Activated CD4-positive, alpha-beta T cell treated with anti-CD3 and anti-CD28 coated beads for 1 hour (primary cell): ENCODE results near the gene KRTAP20-2.

Experiments used
- DNase-seq: peaks from one replicate; pipeline ENCODE4 v3.0.0-alpha.2; 2020

Gene KRTAP20-2

DNA sequence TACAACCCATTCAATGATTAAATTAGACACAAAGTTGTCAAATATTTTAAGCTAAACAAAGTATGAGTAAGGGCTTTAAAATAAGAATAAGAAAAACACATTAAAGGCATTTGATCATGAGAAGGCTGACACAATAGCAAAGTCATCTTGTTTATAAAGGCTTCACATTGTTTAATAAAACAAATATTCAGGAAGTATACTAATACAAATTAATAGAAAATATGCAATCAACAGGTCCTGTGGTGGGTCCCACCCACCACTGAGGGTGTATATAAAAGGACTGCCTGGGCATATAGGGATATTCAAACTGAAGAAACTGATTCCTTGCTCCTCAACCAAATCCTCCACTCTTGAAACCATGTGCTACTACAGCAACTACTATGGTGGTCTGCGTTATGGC, at the start of gene KRTAP20-2:
KRTAP20-2 (plus strand) TSS at position 301 of the 400 bp plus-strand sequence; CDS start at position 359, 58 bp downstream.
- no peak for DNase-seq

DNA sequence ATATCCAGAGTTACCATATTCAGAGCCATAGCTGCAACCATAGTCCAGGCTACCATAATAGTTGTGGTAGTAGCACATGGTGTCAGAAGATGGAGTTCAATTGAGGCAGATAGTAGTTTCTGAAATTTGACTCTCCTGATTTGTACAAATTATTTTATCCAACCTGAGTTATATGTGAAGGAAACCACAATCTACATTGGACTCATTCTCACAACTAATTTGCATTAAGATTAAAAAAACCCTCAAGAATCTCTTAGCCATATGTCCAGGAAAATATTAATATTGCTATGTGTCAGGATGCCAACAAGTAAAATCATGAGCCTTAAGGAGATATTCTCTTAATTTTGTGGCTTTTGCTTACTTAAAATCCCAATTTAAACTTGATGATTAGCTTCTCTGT, 44.7 kb upstream of the KRTAP20-2 start, which contains the start of gene KRTAP22-2:
KRTAP22-2 (minus strand) TSS at position 101 of the 400 bp plus-strand sequence.
- DNase-seq = no peak

DNA sequence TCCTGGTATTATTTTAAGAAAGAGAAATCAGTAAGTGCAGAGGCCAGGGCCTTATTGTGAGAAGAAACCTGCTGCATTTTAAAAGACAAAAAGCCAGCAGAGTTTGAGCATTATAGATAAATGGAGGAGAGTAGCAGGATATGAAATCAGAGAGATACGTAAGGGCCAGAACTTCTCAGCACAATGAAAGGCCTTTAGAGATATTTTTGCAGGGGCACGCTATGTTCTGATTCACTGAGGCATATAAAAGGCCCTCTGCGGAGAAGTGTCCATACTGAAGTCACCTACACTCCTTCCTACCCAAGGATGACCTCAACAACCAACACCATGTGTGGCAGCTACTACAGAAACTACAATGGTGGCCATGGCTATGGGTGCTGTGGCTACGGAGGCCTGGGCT, 42.9 kb upstream of the KRTAP20-2 start, which contains the start of gene KRTAP6-3:
KRTAP6-3 (plus strand) TSS at position 301 of the 400 bp plus-strand sequence; CDS start at position 307, 6 bp downstream.
- no peak for DNase-seq

DNA sequence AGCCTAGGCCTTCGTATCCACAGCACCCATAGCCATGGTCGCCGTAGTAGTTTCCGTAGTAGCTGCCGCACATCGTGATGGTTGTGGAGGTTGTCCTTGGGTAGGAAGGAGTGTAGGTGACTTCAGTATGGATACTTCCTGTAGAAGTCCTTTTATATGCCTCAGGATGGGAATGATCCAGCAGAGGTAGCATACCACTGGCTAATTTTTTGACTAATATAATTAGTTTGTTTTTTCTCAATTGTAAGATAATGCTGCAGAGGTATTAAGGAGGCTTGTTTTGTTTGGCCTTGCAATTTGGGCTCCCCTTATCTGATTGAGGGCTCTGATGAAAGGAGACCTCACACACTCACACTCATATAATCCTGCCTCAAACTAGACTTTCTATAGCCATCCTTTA, 36.2 kb upstream of the KRTAP20-2 start, which contains the start of gene KRTAP6-2:
KRTAP6-2 (minus strand) TSS at position 101 of the 400 bp plus-strand sequence; CDS start at position 73, 28 bp downstream.
- no peak for DNase-seq

DNA sequence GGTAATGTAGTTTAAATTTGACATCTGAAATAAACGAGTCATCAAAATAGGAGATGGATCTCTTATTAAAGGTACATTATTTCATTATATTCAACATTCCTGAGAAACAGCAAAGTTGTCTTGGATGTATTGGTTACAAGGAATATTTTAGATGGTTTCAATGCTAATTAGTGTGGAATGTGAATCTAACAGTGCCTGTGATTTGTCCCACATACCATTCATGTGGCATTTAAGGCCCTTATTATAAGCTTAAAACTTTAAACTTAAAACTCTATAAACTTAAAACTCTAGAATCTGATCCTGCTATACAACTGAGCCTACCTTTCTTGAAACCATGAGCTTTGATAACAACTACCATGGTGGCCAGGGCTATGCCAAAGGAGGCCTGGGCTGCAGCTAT, 34.2 kb upstream of the KRTAP20-2 start, which contains the start of gene KRTAP22-1:
KRTAP22-1 (plus strand) TSS at position 301 of the 400 bp plus-strand sequence.
- DNase-seq = no peak

DNA sequence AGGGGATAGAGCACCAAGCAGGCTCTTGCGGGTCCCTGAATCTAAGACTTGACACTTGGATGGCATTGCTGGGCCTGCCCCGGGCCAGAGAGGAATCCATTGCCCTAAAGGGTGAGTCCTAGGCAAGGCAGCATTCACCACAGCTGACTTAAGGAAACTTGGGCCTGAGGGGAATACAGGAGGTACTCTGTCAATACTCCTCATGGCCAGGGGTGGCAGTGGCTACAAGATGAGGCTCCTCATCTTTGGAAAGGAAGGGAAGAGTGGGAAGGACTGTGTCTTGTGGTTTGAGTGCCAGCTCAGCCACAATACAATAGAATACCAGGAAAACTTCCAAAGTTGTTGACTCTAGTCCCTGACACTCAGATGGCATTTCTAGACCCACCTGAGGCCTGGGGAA, 29.0 kb upstream of the KRTAP20-2 start:
- no peak for DNase-seq

DNA sequence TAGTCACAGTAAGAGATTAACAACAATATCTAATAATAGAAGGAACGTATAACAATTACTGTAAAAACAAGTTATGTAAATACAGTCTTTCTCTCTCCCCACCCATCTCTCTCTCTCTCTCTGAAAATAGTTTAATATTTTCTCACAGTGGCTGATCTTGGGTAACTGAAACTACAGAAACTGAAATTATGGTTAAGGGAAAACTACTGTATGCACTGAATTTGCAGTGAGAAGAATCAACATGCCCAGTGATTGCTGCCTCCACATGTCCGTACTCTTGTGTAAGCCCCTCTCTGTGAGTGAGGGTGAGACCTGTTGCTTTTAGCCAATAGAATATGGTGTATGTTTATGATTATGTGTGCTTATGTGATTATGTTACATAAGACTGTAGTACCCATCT, 22.9 kb upstream of the KRTAP20-2 start:
- no peak for DNase-seq

DNA sequence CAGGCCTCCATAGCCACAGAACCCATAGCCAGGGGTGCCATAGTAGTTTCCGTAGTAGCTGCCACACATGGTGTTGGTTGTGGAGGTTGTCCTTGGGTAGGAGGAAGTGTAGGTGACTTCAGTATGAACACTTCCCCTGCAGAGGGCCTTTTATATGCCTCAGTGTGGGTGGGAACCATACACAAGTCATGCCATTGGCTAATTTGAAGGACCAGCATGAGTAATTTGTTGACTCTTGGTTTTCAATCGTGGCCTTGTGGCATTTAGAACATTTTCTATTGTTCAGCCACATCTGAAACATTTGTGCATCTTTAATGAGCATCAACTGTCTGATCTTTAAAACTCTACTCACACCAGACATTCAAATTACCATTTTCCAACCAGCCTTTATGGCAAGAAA, 21.2 kb upstream of the KRTAP20-2 start, which contains the start of gene KRTAP6-1:
KRTAP6-1 (minus strand) TSS at position 95 of the 400 bp plus-strand sequence; CDS start at position 69, 26 bp downstream.
- DNase-seq = no peak

DNA sequence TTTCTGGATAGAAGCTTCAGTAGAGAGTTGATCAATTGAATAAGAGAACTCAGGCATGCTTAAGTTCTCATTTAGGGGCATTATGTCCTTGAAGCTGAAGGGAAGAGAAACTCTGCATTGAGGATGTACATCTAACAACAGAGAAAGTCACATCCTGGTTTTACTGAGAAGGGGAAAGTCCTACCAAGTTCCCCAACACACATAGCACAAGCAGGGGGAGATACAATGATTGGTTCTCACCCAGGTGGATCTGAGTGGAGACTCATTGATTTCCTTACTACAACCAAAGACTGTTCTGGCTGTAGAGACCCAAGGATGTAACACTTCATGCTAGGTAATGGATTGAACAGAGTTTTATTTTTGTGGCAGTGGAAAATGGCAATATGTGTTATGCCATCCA, 19.8 kb upstream of the KRTAP20-2 start:
- no peak for DNase-seq

DNA sequence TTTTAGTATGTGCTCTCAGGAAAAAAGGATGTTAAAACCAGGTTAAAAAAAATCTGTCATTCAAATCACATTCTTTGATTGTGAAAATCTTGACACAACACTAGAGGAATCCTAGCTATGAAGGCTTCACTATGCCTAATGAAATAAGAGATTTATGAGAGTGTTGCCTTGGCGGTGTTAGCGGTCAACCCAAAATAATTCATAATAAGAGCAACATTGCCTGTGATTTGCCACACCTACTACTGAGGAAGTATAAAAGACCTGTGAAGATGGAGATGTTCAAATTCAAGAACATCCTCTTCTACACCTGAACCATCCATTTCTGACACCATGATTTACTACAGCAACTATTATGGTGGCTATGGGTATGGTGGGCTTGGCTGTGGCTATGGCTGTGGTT, 18.9 kb upstream of the KRTAP20-2 start, which contains the start of gene KRTAP20-1:
KRTAP20-1 (plus strand) TSS at position 301 of the 400 bp plus-strand sequence; CDS start at position 331, 30 bp downstream.
- no peak for DNase-seq

DNA sequence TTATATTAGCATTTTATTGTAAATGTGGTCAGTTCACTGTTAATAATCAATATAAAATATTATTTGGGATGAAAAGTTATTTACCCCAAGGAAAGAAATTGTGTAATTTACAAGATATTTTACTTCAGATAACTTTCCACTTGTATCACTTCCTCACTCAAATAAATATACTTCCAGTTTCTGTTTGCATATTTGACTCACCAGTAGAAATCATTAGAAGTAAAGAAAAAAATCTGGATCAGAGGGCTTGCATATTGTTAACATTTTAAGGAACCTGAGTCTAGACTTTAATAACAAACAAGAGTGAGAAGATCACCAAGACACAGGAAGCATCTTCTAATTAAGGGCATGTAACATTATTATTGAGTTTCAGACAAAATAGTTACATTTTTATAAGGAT, 14.9 kb upstream of the KRTAP20-2 start:
- no peak for DNase-seq

DNA sequence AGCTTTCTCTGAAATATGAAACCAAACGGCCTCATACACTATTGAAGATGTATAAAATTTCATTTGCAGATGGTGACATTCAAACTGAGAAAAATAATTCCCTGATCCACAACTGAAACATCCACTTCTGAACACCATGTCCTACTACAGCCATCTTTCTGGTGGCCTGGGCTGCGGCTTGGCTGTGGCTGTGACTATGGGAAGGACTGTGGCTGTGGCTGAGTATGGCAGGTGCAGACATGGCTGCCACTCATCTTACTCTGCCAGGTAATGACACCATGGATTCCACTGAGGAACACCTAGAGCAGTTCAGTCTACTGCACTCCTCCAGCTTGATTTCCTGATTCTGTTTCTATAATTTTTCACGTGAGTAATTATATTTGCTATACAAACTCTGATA, 14.5 kb upstream of the KRTAP20-2 start, which contains the start of gene KRTAP20-4:
KRTAP20-4 (plus strand) TSS at position 106 of the 400 bp plus-strand sequence.
- DNase-seq = no peak

DNA sequence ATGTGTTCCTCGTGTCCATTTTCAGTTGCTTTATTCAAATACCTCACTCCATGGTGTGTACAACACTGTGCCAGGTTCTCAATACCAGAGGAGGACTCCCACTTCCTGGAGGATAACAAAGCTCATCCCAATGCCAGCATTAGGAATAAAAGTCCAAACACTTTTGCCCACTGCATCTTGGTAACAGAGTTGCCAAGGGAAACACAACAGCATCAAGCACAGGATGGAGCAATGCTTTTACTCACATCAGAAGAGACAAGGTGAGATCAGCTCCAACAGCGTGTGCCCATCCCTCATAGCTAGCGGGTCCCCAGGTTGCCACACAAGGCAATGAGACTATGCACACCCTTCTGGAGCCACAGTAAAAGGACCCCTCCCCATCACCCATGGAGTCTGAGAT, 11.6 kb upstream of the KRTAP20-2 start:
- no peak for DNase-seq

DNA sequence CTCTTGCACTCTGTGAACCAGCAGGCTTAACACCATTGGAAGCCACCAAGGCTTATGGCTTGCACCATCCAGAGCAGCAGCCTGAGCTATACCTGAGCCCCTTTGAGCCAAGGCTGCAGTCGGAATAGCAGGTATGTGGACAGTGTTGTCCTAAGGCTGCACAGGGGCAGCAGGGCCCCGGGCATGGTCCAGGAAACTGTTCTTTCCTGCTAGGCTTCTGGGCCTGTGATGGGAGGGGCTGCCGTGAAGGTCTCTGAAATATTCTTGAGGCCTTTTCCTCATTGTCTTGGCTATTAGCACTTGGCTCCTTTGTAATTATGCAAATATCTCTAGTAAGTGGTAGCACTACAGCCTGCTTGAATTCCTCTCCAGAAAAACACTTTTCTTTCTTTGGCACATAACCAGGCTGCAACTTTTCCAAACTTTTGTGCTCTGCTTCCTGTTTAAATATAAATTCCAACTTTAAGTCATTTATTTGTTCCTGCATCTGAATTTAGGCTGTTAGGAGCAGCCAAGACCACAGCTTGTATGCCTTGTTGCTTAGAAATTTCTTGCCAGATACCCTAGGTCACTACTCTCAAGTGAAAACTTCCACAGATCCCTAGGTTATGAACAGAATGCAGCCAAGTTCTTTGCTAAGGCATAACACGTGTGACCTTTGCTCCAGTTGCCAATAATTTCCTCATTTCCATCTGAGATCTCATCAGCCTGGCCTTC, 9.4 kb upstream of the KRTAP20-2 start:
- DNase-seq = no peak

DNA sequence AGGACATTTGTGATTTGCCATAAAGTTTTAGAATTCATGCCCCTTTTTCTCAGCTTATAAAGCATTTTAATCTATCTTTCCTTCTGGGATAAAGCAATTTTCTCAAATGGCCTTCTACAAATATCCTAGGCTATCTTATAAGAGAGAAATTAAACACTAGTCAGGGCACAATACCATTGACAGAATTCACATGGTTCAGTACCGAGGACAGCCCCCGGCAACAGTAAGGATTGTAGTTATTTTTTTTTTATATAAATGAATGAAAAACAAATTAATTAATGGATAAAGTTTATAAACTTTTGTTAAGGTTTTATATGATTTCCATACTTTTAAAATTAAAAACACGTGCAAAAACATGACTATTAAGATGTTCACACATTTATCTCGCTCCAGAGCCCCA, 6.9 kb upstream of the KRTAP20-2 start:
- no peak for DNase-seq

DNA sequence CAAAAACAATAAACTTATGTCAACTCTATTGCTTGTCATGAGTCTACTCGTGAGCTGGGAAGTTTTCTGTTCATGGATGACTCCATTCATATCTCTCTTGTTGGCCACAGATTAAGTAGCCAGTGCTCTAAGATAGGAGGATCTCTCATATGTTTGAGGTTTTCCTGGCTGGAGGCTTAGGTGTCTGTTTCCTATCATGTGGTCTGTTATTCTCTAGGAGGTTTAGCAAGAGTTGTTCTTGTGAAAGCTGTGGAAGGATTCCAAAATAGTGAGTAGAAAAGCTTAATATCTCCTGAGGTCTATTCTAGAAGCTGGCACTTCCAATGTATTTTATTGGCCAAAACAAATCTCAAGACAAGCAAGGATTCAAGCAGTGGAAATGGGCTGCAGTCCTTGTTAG, 5.8 kb upstream of the KRTAP20-2 start:
- DNase-seq = no peak

DNA sequence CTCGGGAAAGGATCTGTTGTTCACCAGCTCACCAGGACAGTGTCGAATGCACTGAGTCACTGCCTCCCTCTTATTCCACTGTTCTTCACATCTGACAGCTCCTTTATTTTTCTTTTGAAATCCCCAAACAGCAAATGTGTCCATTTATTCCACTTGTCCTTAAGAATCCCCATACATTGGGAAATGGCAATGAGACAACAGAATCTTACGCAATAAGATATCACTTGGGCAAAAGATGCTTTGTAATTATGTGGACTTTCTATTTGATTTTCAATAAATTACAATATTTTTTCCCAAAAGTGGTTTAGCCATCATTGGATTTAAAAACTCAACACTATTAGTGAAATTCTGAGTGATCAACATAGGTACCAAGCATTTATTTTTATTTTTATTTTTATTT, 3.7 kb downstream of the KRTAP20-2 start:
- DNase-seq = no peak

DNA sequence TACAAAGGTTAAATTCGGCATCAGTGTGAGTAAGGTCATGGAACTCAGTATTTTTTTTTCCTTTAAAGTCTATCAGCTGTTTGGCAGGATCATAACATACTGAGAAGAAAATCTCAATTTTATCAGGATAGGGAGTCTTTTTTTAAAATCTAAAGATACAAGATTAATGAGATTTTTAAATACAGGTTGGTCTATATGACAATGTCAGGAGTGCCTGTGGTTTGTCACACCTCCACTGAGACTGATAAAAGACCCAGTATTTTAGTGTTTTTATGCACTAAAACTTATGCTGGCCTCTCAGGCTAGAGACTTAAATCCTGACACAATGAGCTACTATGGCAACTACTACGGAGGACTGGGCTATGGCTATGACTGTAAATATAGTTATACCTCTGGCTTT, 7.6 kb downstream of the KRTAP20-2 start, which contains the start of gene KRTAP20-3:
KRTAP20-3 (plus strand) TSS at position 301 of the 400 bp plus-strand sequence.
- no peak for DNase-seq

DNA sequence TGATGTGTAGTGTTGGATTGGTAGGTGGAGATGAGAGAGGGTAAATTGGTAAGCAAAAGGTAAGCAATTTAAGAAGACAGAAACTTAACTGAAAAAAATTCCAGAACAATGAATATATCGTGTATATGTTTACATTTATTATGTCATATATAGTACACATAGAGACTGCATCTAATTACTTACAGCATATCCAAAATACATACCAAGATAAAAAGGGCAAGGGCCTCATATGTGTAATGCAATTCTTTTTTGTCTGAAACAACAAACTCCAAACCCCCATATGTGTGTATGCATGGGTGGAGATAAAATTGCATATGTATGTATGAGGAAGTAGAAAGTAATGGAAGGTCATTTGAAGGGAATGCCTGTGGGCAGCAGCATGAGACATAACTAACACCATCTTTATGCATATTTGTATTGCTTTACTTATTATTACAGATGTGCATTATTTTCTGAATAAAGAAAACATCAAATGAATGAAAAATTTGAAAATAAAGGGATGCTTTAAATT, 12.0 kb downstream of the KRTAP20-2 start:
- no peak for DNase-seq

DNA sequence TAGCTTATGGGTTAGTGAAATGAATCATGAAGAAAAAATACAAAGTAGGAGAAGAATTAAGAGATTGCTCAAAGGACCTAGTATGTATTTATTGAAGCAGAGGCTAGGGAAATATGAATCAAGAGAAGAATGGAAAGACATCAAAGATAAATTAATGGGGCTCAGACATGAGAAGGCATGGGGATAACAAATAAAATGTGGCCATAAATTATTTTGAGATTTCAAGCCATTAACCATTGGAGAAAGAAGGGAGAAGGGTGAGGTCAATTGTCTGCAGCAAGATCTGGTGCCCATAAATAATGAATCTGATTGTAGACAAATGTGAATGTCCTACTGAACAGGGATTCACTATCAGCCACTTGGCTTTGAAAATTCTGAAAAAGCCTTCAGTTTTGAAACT, 17.9 kb downstream of the KRTAP20-2 start:
- no peak for DNase-seq

DNA sequence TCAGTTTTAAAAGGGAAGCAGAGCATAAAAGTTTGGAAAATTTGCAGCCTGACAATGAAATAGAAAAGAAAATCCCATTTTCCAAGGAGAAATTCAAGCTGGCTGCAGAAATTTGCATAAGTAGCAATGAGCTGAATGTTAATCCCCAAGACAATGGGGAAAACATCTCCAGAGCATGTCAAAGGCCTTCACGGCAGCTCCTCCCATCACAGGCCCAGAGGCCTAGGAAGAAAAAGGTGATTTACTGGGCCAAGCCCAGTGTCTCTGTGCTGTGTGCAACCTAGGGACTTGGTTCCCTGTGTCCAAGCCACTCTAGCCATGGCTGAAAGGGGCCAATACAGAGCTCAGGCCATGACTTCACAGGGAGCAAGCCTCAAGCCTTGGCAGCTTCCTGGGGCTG, 33.8 kb downstream of the KRTAP20-2 start:
- no peak for DNase-seq

DNA sequence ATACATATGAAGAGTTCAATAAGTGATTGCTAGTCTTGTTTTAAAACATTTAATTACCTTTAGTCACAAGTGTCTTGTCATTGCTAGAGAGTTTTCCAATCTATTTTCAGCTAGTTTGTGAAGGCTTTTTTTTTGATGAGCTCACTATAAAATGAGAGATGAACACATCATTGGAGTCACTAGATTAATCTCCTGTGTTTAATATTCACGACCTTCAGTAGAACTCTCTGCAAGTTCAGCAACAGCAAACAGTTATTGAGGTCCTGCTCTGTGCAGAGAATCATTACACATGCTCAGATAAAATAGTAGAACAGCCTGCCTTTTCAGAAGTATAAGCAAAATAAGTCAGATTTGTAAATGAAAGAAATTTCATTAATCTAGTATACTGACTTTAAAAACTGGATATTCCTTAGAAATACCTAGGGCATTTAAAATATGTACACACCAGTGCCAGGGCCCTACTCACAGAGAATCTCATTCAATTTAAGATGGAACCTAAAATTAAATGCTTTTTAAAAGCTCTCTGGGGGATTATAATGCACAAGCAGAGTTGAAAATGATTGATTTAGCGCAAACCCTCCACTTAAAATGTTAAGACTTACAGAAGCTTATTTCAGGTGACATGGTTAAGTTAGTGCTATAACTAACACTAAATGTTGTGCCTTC, 38.1 kb downstream of the KRTAP20-2 start:
- DNase-seq = no peak

DNA sequence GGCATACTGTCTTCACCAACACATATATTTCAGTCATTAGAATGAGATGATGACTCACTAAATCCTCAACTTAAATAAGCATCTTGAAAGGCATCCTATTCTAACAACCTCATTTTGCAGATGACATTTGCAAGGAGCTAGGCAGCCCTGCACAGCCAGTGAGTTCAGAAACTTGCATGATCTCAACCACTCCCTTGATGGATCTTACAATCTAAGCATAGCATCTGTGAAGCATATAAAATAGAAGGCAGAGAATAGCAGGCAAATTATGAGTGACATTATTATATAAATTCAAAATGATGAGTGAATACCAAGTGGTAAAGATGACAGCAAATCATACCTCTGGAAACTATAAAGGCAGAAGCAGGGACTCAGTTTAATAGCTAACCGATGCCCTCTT, 39.3 kb downstream of the KRTAP20-2 start:
- DNase-seq = no peak
